ENCODE measurements around the gene BUB3.

GRCh38 chr10:123170961-123171360, 16.8 kb downstream of the BUB3 start:
- no peak for TF ChIP-seq CTCF (conservative IDR thresholded peaks at IDR 0.05 in 1 of 2, IDR thresholded peaks at IDR 0.05 in 1 of 2; ENCODE audit: extremely low read depth in 1 of 2, insufficient read depth in 1 of 2, low read depth in 1 of 2, low read length in 2 of 2)
- TF ChIP-seq EZH2 (IDR thresholded peaks at IDR 0.05; ENCODE audit: borderline replicate concordance, low read length) = no peak

All from mammary epithelial cell (primary cell).